ENCODE results near the gene ACTN1.

The ACTN1 gene

GRCh38 chr14:68924186-68925158 is 54.6 kb downstream of the ACTN1 start:
- ChIA-PET CTCF (interaction anchor here (1.1 to 1.6 kb wide), 4 partner anchors 10 to 35 kb away, joined by 4 to 7 read pairs (median 4); no protein-coding TSS in a partner anchor), POLR2A (no interaction called here)
- no peak for TF ChIP-seq CTBP1 (IDR thresholded peaks at IDR 0.05; ENCODE audit: borderline replicate concordance)
- TF ChIP-seq L3MBTL2 (conservative IDR thresholded peaks at IDR 0.05) = no peak
- no peak for TF ChIP-seq SP1 (IDR thresholded peaks at IDR 0.05)
- TF ChIP-seq FOXA1 (IDR thresholded peaks at IDR 0.05) = no peak
- TF ChIP-seq TARDBP (IDR thresholded peaks at IDR 0.05) = no peak
- no peak for TF ChIP-seq NFRKB (IDR thresholded peaks at IDR 0.05)
- no peak for TF ChIP-seq ZNF384 (IDR thresholded peaks at IDR 0.05)
- no peak for DNase-seq (ENCODE audit: extremely low spot score)

GRCh38 chr14:68922886-68923285 is 56.2 kb downstream of the ACTN1 start:
- ChIA-PET POLR2A (no interaction called here), CTCF (interaction anchor here (1.6 kb wide), 1 partner anchor 12 kb away, joined by 5 read pairs; no protein-coding TSS in a partner anchor)
- TF ChIP-seq ARNT (IDR thresholded peaks at IDR 0.05) (no peak), ZNF384 (IDR thresholded peaks at IDR 0.05) (no peak), BHLHE40 (IDR thresholded peaks at IDR 0.05; ENCODE audit: borderline replicate concordance) (no peak), TARDBP (IDR thresholded peaks at IDR 0.05) (no peak), ELF4 (IDR thresholded peaks at IDR 0.05) (no peak), HDGF (IDR thresholded peaks at IDR 0.05; ENCODE audit: borderline replicate concordance) (no peak), FOXM1 (IDR thresholded peaks at IDR 0.05; ENCODE audit: borderline replicate concordance) (no peak), SUZ12 (IDR thresholded peaks at IDR 0.05) (no peak), L3MBTL2 (conservative IDR thresholded peaks at IDR 0.05) (no peak)
- TF ChIP-seq, protein P1, sequence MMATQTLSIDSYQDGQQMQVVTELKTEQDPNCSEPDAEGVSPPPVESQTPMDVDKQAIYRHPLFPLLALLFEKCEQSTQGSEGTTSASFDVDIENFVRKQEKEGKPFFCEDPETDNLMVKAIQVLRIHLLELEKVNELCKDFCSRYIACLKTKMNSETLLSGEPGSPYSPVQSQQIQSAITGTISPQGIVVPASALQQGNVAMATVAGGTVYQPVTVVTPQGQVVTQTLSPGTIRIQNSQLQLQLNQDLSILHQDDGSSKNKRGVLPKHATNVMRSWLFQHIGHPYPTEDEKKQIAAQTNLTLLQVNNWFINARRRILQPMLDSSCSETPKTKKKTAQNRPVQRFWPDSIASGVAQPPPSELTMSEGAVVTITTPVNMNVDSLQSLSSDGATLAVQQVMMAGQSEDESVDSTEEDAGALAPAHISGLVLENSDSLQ (IDR thresholded peaks at IDR 0.05) = no peak
- no peak for DNase-seq (ENCODE audit: extremely low spot score)

DNA sequence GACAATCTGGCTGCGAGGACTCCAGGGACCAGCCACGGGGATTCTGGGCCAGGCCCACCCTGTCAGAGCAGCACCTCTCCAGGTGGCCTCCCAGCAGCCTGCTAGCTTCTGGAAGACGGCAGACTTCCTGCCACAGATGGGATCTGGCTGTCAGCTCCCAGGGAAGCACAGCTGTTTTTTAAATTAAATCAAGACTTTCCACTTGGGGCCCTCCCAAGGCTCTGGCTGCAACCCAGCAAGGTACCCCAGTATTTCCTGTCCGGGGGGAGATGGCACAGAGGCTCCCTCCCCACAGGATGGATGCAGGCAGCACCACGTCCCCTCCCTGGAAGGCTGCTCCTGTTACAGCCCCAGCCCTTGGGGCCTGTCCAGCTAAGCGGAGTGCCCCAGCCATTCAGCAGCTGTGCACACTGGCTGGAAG is 56.9 kb downstream of the ACTN1 start:
- no peak for DNase-seq (ENCODE audit: extremely low spot score)
- ChIA-PET POLR2A (interaction anchor here (1.4 kb wide), 1 partner anchor 9 kb away, joined by 3 read pairs; no protein-coding TSS in a partner anchor), CTCF (interaction anchor here (0.6 kb wide), 1 partner anchor 1081 kb away, joined by 6 read pairs; no protein-coding TSS in a partner anchor)
- TF ChIP-seq NFRKB (IDR thresholded peaks at IDR 0.05) = no peak
- no peak for TF ChIP-seq SUZ12 (IDR thresholded peaks at IDR 0.05)
- TF ChIP-seq, protein P1 (IDR thresholded peaks at IDR 0.05) = no peak
- TF ChIP-seq ZNF384 (IDR thresholded peaks at IDR 0.05) = no peak
- TF ChIP-seq SP1 (IDR thresholded peaks at IDR 0.05) = no peak
- no peak for TF ChIP-seq HDGF (IDR thresholded peaks at IDR 0.05; ENCODE audit: borderline replicate concordance)
- no peak for TF ChIP-seq TARDBP (IDR thresholded peaks at IDR 0.05)
- no peak for TF ChIP-seq LEF1 (IDR thresholded peaks at IDR 0.05; ENCODE audit: borderline replicate concordance)
- no peak for TF ChIP-seq FOXK2 (IDR thresholded peaks at IDR 0.05)
- TF ChIP-seq FOXA1 (IDR thresholded peaks at IDR 0.05) = no peak
- TF ChIP-seq BHLHE40 (IDR thresholded peaks at IDR 0.05; ENCODE audit: borderline replicate concordance) = no peak
- no peak for TF ChIP-seq L3MBTL2 (conservative IDR thresholded peaks at IDR 0.05)
- TF ChIP-seq ARNT (IDR thresholded peaks at IDR 0.05) = no peak
- TF ChIP-seq CTBP1 (IDR thresholded peaks at IDR 0.05; ENCODE audit: borderline replicate concordance) = no peak
- no peak for TF ChIP-seq ELF4 (IDR thresholded peaks at IDR 0.05)

DNA sequence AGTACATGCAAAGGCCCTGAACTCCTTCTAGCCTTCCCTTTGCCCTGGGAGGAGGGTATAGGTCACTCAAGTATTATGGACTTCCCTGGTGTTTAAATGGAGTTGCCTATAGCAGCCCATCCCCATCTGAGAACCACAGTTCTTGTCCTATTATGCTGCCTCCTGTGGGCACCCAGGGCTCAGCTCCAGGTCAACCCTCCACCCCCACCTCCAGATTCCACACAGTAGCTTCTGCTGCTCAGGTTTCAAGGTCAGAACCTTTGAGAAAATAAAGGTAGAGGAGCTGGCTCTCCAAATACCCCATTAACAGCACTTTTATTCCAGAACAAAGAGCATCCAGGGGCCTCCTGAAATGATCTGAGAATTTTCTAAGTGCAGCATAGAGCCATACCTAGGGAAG is 57.4 kb downstream of the ACTN1 start:
- POLR2A ChIA-PET = interaction anchor here (1.4 kb wide), 1 partner anchor 9 kb away, joined by 3 read pairs; no protein-coding TSS in a partner anchor
- TF ChIP-seq ELF4 (IDR thresholded peaks at IDR 0.05) (no peak), SP1 (IDR thresholded peaks at IDR 0.05) (no peak), SUZ12 (IDR thresholded peaks at IDR 0.05) (no peak), NFRKB (IDR thresholded peaks at IDR 0.05) (no peak), FOXA1 (IDR thresholded peaks at IDR 0.05) (no peak), LEF1 (IDR thresholded peaks at IDR 0.05; ENCODE audit: borderline replicate concordance) (no peak), FOXK2 (IDR thresholded peaks at IDR 0.05) (no peak), CTBP1 (IDR thresholded peaks at IDR 0.05; ENCODE audit: borderline replicate concordance) (no peak), ZNF384 (IDR thresholded peaks at IDR 0.05) (no peak), BHLHE40 (IDR thresholded peaks at IDR 0.05; ENCODE audit: borderline replicate concordance) (no peak), FOXM1 (IDR thresholded peaks at IDR 0.05; ENCODE audit: borderline replicate concordance) (no peak), ARNT (IDR thresholded peaks at IDR 0.05) (no peak), L3MBTL2 (conservative IDR thresholded peaks at IDR 0.05) (no peak), TARDBP (IDR thresholded peaks at IDR 0.05) (no peak), HDGF (IDR thresholded peaks at IDR 0.05; ENCODE audit: borderline replicate concordance) (no peak)
- TF ChIP-seq, protein P1 (IDR thresholded peaks at IDR 0.05) = no peak
- DNase-seq (ENCODE audit: extremely low spot score) = no peak
- CTCF ChIA-PET = interaction anchor here (0.6 kb wide), 1 partner anchor 1081 kb away, joined by 6 read pairs; no protein-coding TSS in a partner anchor

GRCh38 chr14:68921049-68921448 is 58.1 kb downstream of the ACTN1 start:
- ChIA-PET POLR2A (no interaction called here), CTCF (no interaction called here)
- TF ChIP-seq ELF4 (IDR thresholded peaks at IDR 0.05) = no peak
- TF ChIP-seq NFRKB (IDR thresholded peaks at IDR 0.05) = no peak
- no peak for DNase-seq (ENCODE audit: extremely low spot score)
